Osteocyte (in vitro differentiated cells): Measurements from ENCODE around the gene CINP. TPM values are rescaled to one million over a fixed set of nuclear protein-coding genes. Genes with fewer than 3 reads are reported as not detected.
"Not testable (repeated sequence)": the region's sequence is repeated elsewhere in the genome, so short reads cannot be mapped to it uniquely, and the experiment has no call there.

ENCODE experiments used
- DNase-seq: peaks from one replicate; pipeline ENCODE4 v3.0.0; 2021; ENCODE audit warnings: mixed read lengths; ENCODE audit not compliant: unreplicated experiment; ENCODE audit errors: extremely low spot score
- H3K27ac Mint-ChIP-seq: one replicate; pipeline ENCODE4 v1.8.0; 2021; ENCODE audit warnings: mild to moderate bottlenecking, mixed read lengths; ENCODE audit not compliant: unreplicated experiment
- H3K27me3 Mint-ChIP-seq: one replicate; pipeline ENCODE4 v1.8.0; 2021; ENCODE audit warnings: mixed read lengths; ENCODE audit not compliant: unreplicated experiment
- H3K36me3 Mint-ChIP-seq: one replicate; pipeline ENCODE4 v1.8.0; 2021; ENCODE audit warnings: mixed read lengths; ENCODE audit not compliant: unreplicated experiment
- H3K4me1 Mint-ChIP-seq: one replicate; pipeline ENCODE4 v1.8.0; 2021; ENCODE audit warnings: mixed read lengths; ENCODE audit not compliant: unreplicated experiment
- H3K4me3 Mint-ChIP-seq: one replicate; pipeline ENCODE4 v1.8.0; 2021; ENCODE audit warnings: mild to moderate bottlenecking, moderate library complexity, mixed read lengths; ENCODE audit not compliant: unreplicated experiment
- H3K9me3 Mint-ChIP-seq: one replicate; pipeline ENCODE4 v1.8.0; 2021; ENCODE audit warnings: mixed read lengths; ENCODE audit not compliant: unreplicated experiment
- CTCF ChIP-seq: fragments of 200-600 bp; sonication (generic); IDR thresholded peaks from 2 replicates; pipeline ENCODE4 v1.5.0; 2021; ENCODE audit warnings: antibody characterized with exemption, mild to moderate bottlenecking, moderate library complexity
- total RNA-seq: library from RNA; stranded (reverse); gene quantifications from 2 replicates; pipeline ENCODE4 v1.2.1, GENCODE V29; 2021

CINP gene
- total RNA-seq, 1 donor from 2014 or later, result 30.7 TPM

GRCh38 chr14:102333390-102333789 lies 29.3 kb downstream of the CINP start:
- no peak for DNase-seq
- Mint-ChIP-seq H3K36me3 (peaks cover 20% of the 10 kb centered on the region), H3K4me1 (peaks cover 2% of the 10 kb centered on the region), H3K4me3 (no peak overlapping the region), H3K9me3 (no peaks in the 10 kb centered on the region), H3K27me3 (no peaks in the 10 kb centered on the region), H3K27ac (no peak overlapping the region)
- no peak for TF ChIP-seq CTCF

- no peak for DNase-seq
- Mint-ChIP-seq H3K4me1 (peaks cover 5% of the 10 kb centered on the region), H3K27me3 (no peaks in the 10 kb centered on the region), H3K36me3 (peaks cover 13% of the 10 kb centered on the region), H3K9me3 (no peaks in the 10 kb centered on the region), H3K27ac (no peak overlapping the region), H3K4me3 (no peak overlapping the region)
- no peak for TF ChIP-seq CTCF
Observed at GRCh38 chr14:102330806-102331205, 31.9 kb downstream of the CINP start.

- H3K4me3 Mint-ChIP-seq, H3K9me3 Mint-ChIP-seq, H3K4me1 Mint-ChIP-seq, H3K27me3 Mint-ChIP-seq, H3K27ac Mint-ChIP-seq, DNase-seq, H3K36me3 Mint-ChIP-seq: not testable (repeated sequence)
Observed at GRCh38 chr14:102329381-102329780, 33.3 kb downstream of the CINP start.

DNA sequence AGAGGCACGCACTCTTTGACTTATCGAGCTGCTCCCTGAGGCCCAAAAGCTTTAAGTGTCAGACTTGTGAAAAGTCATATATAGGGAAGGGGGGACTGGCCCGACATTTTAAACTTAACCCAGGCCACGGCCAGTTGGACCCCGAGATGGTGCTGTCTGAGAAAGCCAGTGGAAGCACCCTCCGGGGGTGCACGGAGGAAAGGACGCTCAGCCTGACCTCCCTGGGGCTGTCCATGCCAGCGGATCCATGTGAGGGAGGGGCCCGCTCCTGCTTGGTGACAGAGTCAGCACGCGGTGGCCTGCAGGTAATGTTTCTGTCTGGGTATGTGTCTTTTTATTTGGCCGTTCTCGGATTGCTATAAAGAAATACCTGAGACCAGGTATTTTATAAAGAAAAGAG lies 36.1 kb downstream of the CINP start:
- no peak overlapping the region for H3K4me3 Mint-ChIP-seq
- H3K27me3 Mint-ChIP-seq, result no peaks in the 10 kb centered on the region
- no peak overlapping the region for H3K27ac Mint-ChIP-seq
- H3K4me1 Mint-ChIP-seq, result peaks cover 13% of the 10 kb centered on the region
- no peak for TF ChIP-seq CTCF
- peaks cover 6% of the 10 kb centered on the region for H3K36me3 Mint-ChIP-seq
- H3K9me3 Mint-ChIP-seq, result no peaks in the 10 kb centered on the region
- no peak for DNase-seq

DNA sequence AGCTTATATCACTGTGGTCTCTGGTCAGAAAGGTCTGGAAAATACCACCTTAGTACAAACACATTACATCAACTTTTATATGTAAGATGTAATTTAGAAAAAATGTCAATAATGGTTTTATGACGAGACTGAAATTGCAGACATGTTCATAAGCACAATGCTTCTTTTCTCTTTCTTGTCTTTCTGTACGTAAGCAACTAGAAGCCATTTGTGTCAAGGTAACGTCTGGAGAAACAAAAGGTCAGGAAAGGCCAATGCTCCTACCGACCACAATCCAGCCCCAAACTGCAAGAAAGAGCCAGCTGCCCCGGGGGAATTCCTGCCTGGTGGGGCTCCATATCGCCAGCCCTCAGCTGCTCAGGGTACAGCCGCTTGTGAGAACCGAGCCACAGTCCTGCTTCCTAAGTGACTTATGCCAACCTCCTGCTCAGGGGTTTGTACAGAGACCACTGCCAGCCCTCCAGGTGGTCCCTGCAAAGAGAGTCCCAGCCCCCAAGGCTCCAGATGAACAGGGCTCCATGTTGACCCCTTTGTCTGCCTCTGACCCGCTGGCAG lies 36.8 kb downstream of the CINP start:
- Mint-ChIP-seq H3K36me3 (peaks cover 4% of the 10 kb centered on the region), H3K27me3 (no peaks in the 10 kb centered on the region), H3K4me3 (no peak overlapping the region), H3K27ac (no peak overlapping the region), H3K9me3 (no peaks in the 10 kb centered on the region), H3K4me1 (peaks cover 13% of the 10 kb centered on the region)
- no peak for DNase-seq
- TF ChIP-seq CTCF, result no peak

DNA sequence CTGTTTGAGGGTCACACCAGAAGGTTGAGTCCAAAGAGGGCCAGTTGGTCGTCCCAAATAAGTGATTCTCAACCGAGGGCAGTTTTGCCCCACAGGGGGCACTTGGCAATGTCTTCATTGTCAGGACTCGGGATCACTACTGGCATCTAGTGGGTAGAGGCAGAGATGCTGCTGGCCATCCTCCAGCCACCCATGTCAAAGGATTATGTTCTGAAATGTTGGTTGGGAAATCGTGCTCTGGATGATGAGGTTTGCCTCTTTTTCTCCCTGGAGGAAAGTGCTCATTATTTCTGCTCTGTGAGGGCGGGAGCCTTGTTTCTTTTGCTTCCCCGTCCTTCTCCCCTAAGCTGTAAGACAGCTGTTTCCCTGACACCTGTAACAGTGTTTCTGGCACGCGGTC lies 39.6 kb downstream of the CINP start:
- peak; percentile 78 for TF ChIP-seq CTCF
- peaks cover 29% of the 10 kb centered on the region for H3K4me1 Mint-ChIP-seq
- peak overlapping the region; percentile 35 for H3K4me3 Mint-ChIP-seq
- no peaks in the 10 kb centered on the region for H3K9me3 Mint-ChIP-seq
- peak; percentile 90 for DNase-seq
- H3K36me3 Mint-ChIP-seq, result peaks cover 4% of the 10 kb centered on the region
- peak overlapping the region; percentile 72 for H3K27ac Mint-ChIP-seq
- no peaks in the 10 kb centered on the region for H3K27me3 Mint-ChIP-seq
